ENCODE measurements around the gene EIF3CL. TPM values are rescaled to one million over a fixed set of nuclear protein-coding genes. Genes with fewer than 3 reads are reported as not detected.
"Not testable (repeated sequence)": the region's sequence is repeated elsewhere in the genome, so short reads cannot be mapped to it uniquely, and the experiment has no call there.

Gene EIF3CL
- total and polyA plus RNA-seq, 10 of the 15 experiments (the other 5 are each of a cell fraction or from before 2014, with no cell fraction given): 1.7 to 93.6 (median 60.0) TPM; not detected in 1

GRCh38 chr16:28421071-28421750 is 17.6 kb upstream of the EIF3CL start:
- ATAC-seq; DNase-seq (ENCODE audit: low read depth, low spot score); H3K79me2 ChIP-seq (ENCODE audit: control insufficient read depth, insufficient read depth, low read length); H2AFZ ChIP-seq (ENCODE audit: control insufficient read depth, low read depth, low read length); H3K4me3 ChIP-seq; H3K4me2 ChIP-seq (ENCODE audit: control insufficient read depth, insufficient read depth); H3K9me3 ChIP-seq (replicated peaks; ENCODE audit: control insufficient read depth, insufficient read depth, low read length); H4K20me1 ChIP-seq (ENCODE audit: control insufficient read depth, insufficient read depth); SMC1A ChIA-PET (ENCODE audit: uncharacterized antibody, unreplicated experiment); H3K9ac ChIP-seq (ENCODE audit: control insufficient read depth, insufficient read depth, low read length); RAD21 ChIA-PET (ENCODE audit: unreplicated experiment); BruUV-seq (replicated peaks); POLR2A ChIA-PET; H3K27ac ChIP-seq (ENCODE audit: control insufficient read depth, insufficient read depth); H3K36me3 ChIP-seq (ENCODE audit: control insufficient read depth in 2 of 2, insufficient read depth in 2 of 2, low read length in 1 of 2); FAIRE-seq; H3K4me1 ChIP-seq (ENCODE audit: control insufficient read depth, insufficient read depth, low read length); CTCF ChIA-PET; in situ Hi-C loops (cut with MboI); H3K27me3 ChIP-seq (replicated peaks in 1 of 2; ENCODE audit: control insufficient read depth in 2 of 2, insufficient read depth in 2 of 2, low read length in 1 of 2); intact Hi-C loops (cut with micrococcal nuclease; ENCODE audit: unreplicated experiment): not testable (repeated sequence)
- WGBS (ENCODE audit: insufficient coverage, insufficient replicate concordance, low lambda C conversion rate, missing lambda C conversion rate): no CpG with 5 or more reads among the region's 11 CpGs

GRCh38 chr16:28417033-28417432 is 13.4 kb upstream of the EIF3CL start:
- H3K9ac ChIP-seq (ENCODE audit: control insufficient read depth, insufficient read depth, low read length); H3K27me3 ChIP-seq (replicated peaks in 1 of 2; ENCODE audit: control insufficient read depth in 2 of 2, insufficient read depth in 2 of 2, low read length in 1 of 2); CTCF ChIA-PET; DNase-seq (ENCODE audit: low read depth, low spot score); H3K27ac ChIP-seq (ENCODE audit: control insufficient read depth, insufficient read depth); H2AFZ ChIP-seq (ENCODE audit: control insufficient read depth, low read depth, low read length); H3K4me3 ChIP-seq; RAD21 ChIA-PET (ENCODE audit: unreplicated experiment); in situ Hi-C loops (cut with MboI); intact Hi-C loops (cut with micrococcal nuclease; ENCODE audit: unreplicated experiment); H3K9me3 ChIP-seq (replicated peaks; ENCODE audit: control insufficient read depth, insufficient read depth, low read length); SMC1A ChIA-PET (ENCODE audit: uncharacterized antibody, unreplicated experiment); H3K36me3 ChIP-seq (ENCODE audit: control insufficient read depth in 2 of 2, insufficient read depth in 2 of 2, low read length in 1 of 2); POLR2A ChIA-PET; BruUV-seq (replicated peaks); FAIRE-seq; H4K20me1 ChIP-seq (ENCODE audit: control insufficient read depth, insufficient read depth); H3K4me1 ChIP-seq (ENCODE audit: control insufficient read depth, insufficient read depth, low read length); H3K4me2 ChIP-seq (ENCODE audit: control insufficient read depth, insufficient read depth); H3K79me2 ChIP-seq (ENCODE audit: control insufficient read depth, insufficient read depth, low read length); ATAC-seq: not testable (repeated sequence)
- no CpG with 5 or more reads among the region's 30 CpGs for WGBS (ENCODE audit: insufficient coverage, insufficient replicate concordance, low lambda C conversion rate, missing lambda C conversion rate)

- BruUV-seq (replicated peaks); H3K4me2 ChIP-seq (ENCODE audit: control insufficient read depth, insufficient read depth); FAIRE-seq; intact Hi-C loops (cut with micrococcal nuclease; ENCODE audit: unreplicated experiment); H3K27ac ChIP-seq (ENCODE audit: control insufficient read depth, insufficient read depth); POLR2A ChIA-PET; H4K20me1 ChIP-seq (ENCODE audit: control insufficient read depth, insufficient read depth); H3K4me1 ChIP-seq (ENCODE audit: control insufficient read depth, insufficient read depth, low read length); H2AFZ ChIP-seq (ENCODE audit: control insufficient read depth, low read depth, low read length); CTCF ChIA-PET; H3K79me2 ChIP-seq (ENCODE audit: control insufficient read depth, insufficient read depth, low read length); H3K36me3 ChIP-seq (ENCODE audit: control insufficient read depth in 2 of 2, insufficient read depth in 2 of 2, low read length in 1 of 2); H3K9ac ChIP-seq (ENCODE audit: control insufficient read depth, insufficient read depth, low read length); H3K4me3 ChIP-seq; H3K27me3 ChIP-seq (replicated peaks in 1 of 2; ENCODE audit: control insufficient read depth in 2 of 2, insufficient read depth in 2 of 2, low read length in 1 of 2); ATAC-seq; DNase-seq (ENCODE audit: low read depth, low spot score); H3K9me3 ChIP-seq (replicated peaks; ENCODE audit: control insufficient read depth, insufficient read depth, low read length); RAD21 ChIA-PET (ENCODE audit: unreplicated experiment); in situ Hi-C loops (cut with MboI); SMC1A ChIA-PET (ENCODE audit: uncharacterized antibody, unreplicated experiment): not testable (repeated sequence)
- WGBS (ENCODE audit: insufficient coverage, insufficient replicate concordance, low lambda C conversion rate, missing lambda C conversion rate): 38% methylated on average over 12 of the region's 18 CpGs
Observed at GRCh38 chr16:28414530-28414929, 10.9 kb upstream of the EIF3CL start.

GRCh38 chr16:28413585-28413984 is 9.9 kb upstream of the EIF3CL start:
- H3K4me3 ChIP-seq; H4K20me1 ChIP-seq (ENCODE audit: control insufficient read depth, insufficient read depth); POLR2A ChIA-PET; SMC1A ChIA-PET (ENCODE audit: uncharacterized antibody, unreplicated experiment); H2AFZ ChIP-seq (ENCODE audit: control insufficient read depth, low read depth, low read length); FAIRE-seq; H3K9me3 ChIP-seq (replicated peaks; ENCODE audit: control insufficient read depth, insufficient read depth, low read length); in situ Hi-C loops (cut with MboI); H3K79me2 ChIP-seq (ENCODE audit: control insufficient read depth, insufficient read depth, low read length); ATAC-seq; H3K36me3 ChIP-seq (ENCODE audit: control insufficient read depth in 2 of 2, insufficient read depth in 2 of 2, low read length in 1 of 2); BruUV-seq (replicated peaks); intact Hi-C loops (cut with micrococcal nuclease; ENCODE audit: unreplicated experiment); H3K27me3 ChIP-seq (replicated peaks in 1 of 2; ENCODE audit: control insufficient read depth in 2 of 2, insufficient read depth in 2 of 2, low read length in 1 of 2); RAD21 ChIA-PET (ENCODE audit: unreplicated experiment); DNase-seq (ENCODE audit: low read depth, low spot score); H3K4me2 ChIP-seq (ENCODE audit: control insufficient read depth, insufficient read depth); H3K4me1 ChIP-seq (ENCODE audit: control insufficient read depth, insufficient read depth, low read length); H3K27ac ChIP-seq (ENCODE audit: control insufficient read depth, insufficient read depth); H3K9ac ChIP-seq (ENCODE audit: control insufficient read depth, insufficient read depth, low read length); CTCF ChIA-PET: not testable (repeated sequence)
- WGBS (ENCODE audit: insufficient coverage, insufficient replicate concordance, low lambda C conversion rate, missing lambda C conversion rate): no CpG with 5 or more reads among the region's 7 CpGs

All from GM12878 (cell line).